ENCODE measurements around the gene TIGD1.

GRCh38 chr2:232535761-232536530 lies 14.4 kb downstream of the TIGD1 start:
- TF ChIP-seq POLR2A (IDR thresholded peaks at IDR 0.05), result no peak
- no peak for TF ChIP-seq POLR2AphosphoS5 (IDR thresholded peaks at IDR 0.05)
- TF ChIP-seq CTCF (IDR thresholded peaks at IDR 0.05 in 8 of 11, conservative IDR thresholded peaks at IDR 0.05 in 3 of 11), result no peak

Measured in spleen (tissue), 7 donors.